Chondrocyte (in vitro differentiated cells): ENCODE results near the gene BTG1. TPM values are rescaled to one million over a fixed set of nuclear protein-coding genes. Genes with fewer than 3 reads are reported as not detected.

Source experiments
- DNase-seq: peaks from one replicate; pipeline ENCODE4 v3.0.0; 2021; ENCODE audit warnings: mixed read lengths, low spot score
- H3K27ac Mint-ChIP-seq: one replicate; pipeline ENCODE4 v1.8.0; 2021; ENCODE audit warnings: mild to moderate bottlenecking, moderate library complexity, mixed read lengths; ENCODE audit not compliant: unreplicated experiment
- H3K27me3 Mint-ChIP-seq: 2 replicates; pipeline ENCODE4 v1.8.0; 2021; ENCODE audit warnings: low read depth, mixed read lengths
- H3K36me3 Mint-ChIP-seq: 2 replicates; pipeline ENCODE4 v1.8.0; 2021; ENCODE audit warnings: low read depth, mixed read lengths
- H3K4me1 Mint-ChIP-seq: 2 replicates; pipeline ENCODE4 v1.8.0; 2021; ENCODE audit warnings: low read depth, mild to moderate bottlenecking, mixed read lengths
- H3K4me3 Mint-ChIP-seq: one replicate; pipeline ENCODE4 v1.8.0; 2021; ENCODE audit warnings: mild to moderate bottlenecking, moderate library complexity, mixed read lengths; ENCODE audit not compliant: unreplicated experiment
- H3K9me3 Mint-ChIP-seq: 2 replicates; pipeline ENCODE4 v1.8.0; 2021; ENCODE audit warnings: low read depth, mixed read lengths
- CTCF ChIP-seq: fragments of 200-600 bp; sonication (generic); IDR thresholded peaks from 2 replicates; pipeline ENCODE4 v1.5.0; 2021; ENCODE audit warnings: antibody characterized with exemption, mild to moderate bottlenecking, moderate library complexity
- total RNA-seq: library from RNA; stranded (reverse); gene quantifications from 3 replicates; pipeline ENCODE4 v1.2.1, GENCODE V29; 2021

BTG1 gene
- total RNA-seq, 1 donor from 2014 or later, result 53.6 TPM

- Mint-ChIP-seq H3K4me3 (no peak overlapping the region), H3K27me3 (no peaks in the 10 kb centered on the region), H3K4me1 (no peaks in the 10 kb centered on the region), H3K36me3 (peaks cover 6% of the 10 kb centered on the region), H3K9me3 (peaks cover 11% of the 10 kb centered on the region), H3K27ac (no peak overlapping the region)
- no peak for DNase-seq
- no peak for TF ChIP-seq CTCF
Observed at GRCh38 chr12:92118826-92119536, 26.7 kb downstream of the BTG1 start.

GRCh38 chr12:92114834-92115233, 30.8 kb downstream of the BTG1 start:
- TF ChIP-seq CTCF, result no peak
- no peaks in the 10 kb centered on the region for H3K4me1 Mint-ChIP-seq
- H3K36me3 Mint-ChIP-seq, result no peaks in the 10 kb centered on the region
- no peak overlapping the region for H3K27ac Mint-ChIP-seq
- H3K27me3 Mint-ChIP-seq, result no peaks in the 10 kb centered on the region
- H3K4me3 Mint-ChIP-seq, result no peak overlapping the region
- no peak for DNase-seq
- peaks cover 3% of the 10 kb centered on the region for H3K9me3 Mint-ChIP-seq

GRCh38 chr12:92111256-92111655, 34.4 kb downstream of the BTG1 start:
- no peaks in the 10 kb centered on the region for H3K9me3 Mint-ChIP-seq
- DNase-seq, result no peak
- peaks cover 6% of the 10 kb centered on the region for H3K4me1 Mint-ChIP-seq
- H3K36me3 Mint-ChIP-seq, result no peaks in the 10 kb centered on the region
- no peak for TF ChIP-seq CTCF
- H3K27me3 Mint-ChIP-seq, result no peaks in the 10 kb centered on the region
- H3K4me3 Mint-ChIP-seq, result no peak overlapping the region
- no peak overlapping the region for H3K27ac Mint-ChIP-seq

GRCh38 chr12:92110083-92110640, 35.5 kb downstream of the BTG1 start:
- no peak overlapping the region for H3K27ac Mint-ChIP-seq
- no peaks in the 10 kb centered on the region for H3K27me3 Mint-ChIP-seq
- H3K9me3 Mint-ChIP-seq, result no peaks in the 10 kb centered on the region
- H3K4me3 Mint-ChIP-seq, result no peak overlapping the region
- no peak for DNase-seq
- H3K4me1 Mint-ChIP-seq, result peaks cover 6% of the 10 kb centered on the region
- no peaks in the 10 kb centered on the region for H3K36me3 Mint-ChIP-seq
- TF ChIP-seq CTCF, result no peak

- Mint-ChIP-seq H3K4me1 (peaks cover 6% of the 10 kb centered on the region), H3K9me3 (no peaks in the 10 kb centered on the region), H3K4me3 (no peak overlapping the region), H3K27ac (no peak overlapping the region), H3K36me3 (no peaks in the 10 kb centered on the region), H3K27me3 (no peaks in the 10 kb centered on the region)
- no peak for DNase-seq
- TF ChIP-seq CTCF, result no peak
Observed at GRCh38 chr12:92109613-92110012, 36.0 kb downstream of the BTG1 start.
